Esophagus muscularis mucosa (tissue), 4 donors: Measurements from ENCODE around the gene GJD3.

ENCODE experiments used
- EP300 ChIP-seq: sonication (generic); formaldehyde crosslinking; IDR thresholded peaks from one replicate; pipeline ENCODE4 v1.6.1; 2017; ENCODE audit warnings: antibody characterized with exemption
- POLR2A ChIP-seq: fragments of 450-650 bp; IDR thresholded peaks from one replicate; pipeline ENCODE4 v1.6.1; 2017; ENCODE audit warnings: antibody characterized with exemption, moderate library complexity, mild to moderate bottlenecking, low read depth
- TF ChIP-seq, protein P1 (sequence below), 3 experiments: fragments of 200-600 bp in 2 of 3; fragments of 450-650 bp in 1 of 3; sonication (generic) in 2 of 3; IDR thresholded peaks; one replicate each; pipeline ENCODE4 v1.5.1; 2017 to 2019; ENCODE audit warnings: antibody characterized with exemption in 3 of 3, mild to moderate bottlenecking in 2 of 3, moderate library complexity in 1 of 3

DNA sequence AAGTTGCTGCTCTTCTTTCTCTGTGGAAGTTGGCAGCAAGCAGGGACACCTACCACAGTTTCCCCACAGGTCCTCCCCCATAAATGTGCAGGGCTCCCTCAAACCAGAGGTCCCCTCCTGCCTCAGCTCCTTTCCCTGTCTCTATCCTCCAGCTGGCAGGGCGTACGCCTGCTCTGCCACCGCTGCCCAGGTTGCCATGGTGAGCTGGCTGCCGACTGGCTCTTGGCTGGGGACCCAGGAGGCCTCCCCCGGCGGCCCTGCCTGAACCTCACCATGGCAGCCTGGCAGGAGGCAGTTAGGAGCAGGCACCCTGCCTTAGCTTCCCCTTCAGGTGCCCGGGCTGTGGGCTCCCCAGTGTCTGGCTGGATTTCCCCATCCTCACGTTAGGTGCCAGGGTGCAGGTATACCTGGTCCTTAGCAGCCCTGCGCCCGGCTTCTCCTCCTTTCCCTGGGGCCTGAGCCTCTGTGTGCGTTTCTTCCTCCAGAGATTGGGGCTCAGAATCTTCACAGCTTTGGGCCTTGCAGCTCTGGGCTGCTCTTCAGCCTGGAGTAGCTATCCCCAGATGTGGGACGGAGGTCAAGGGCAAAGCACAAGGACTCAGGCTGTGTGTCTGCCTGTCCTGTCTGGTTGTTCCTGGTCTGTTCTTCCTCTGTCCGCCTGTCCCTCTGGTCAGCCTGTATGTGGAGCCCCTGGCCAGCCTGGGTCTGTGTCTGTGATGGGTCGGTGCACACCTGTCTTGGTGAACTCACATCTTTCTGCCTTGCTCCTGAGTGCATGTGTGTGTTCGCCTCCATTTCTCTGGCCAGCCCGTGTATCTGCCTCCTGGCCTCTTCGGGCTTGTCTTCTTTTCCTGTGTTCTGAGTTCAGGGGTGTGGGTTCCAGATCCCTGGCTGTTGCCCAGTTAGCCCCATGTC, 15.7 kb downstream of the GJD3 start:
- TF ChIP-seq, protein P1, sequence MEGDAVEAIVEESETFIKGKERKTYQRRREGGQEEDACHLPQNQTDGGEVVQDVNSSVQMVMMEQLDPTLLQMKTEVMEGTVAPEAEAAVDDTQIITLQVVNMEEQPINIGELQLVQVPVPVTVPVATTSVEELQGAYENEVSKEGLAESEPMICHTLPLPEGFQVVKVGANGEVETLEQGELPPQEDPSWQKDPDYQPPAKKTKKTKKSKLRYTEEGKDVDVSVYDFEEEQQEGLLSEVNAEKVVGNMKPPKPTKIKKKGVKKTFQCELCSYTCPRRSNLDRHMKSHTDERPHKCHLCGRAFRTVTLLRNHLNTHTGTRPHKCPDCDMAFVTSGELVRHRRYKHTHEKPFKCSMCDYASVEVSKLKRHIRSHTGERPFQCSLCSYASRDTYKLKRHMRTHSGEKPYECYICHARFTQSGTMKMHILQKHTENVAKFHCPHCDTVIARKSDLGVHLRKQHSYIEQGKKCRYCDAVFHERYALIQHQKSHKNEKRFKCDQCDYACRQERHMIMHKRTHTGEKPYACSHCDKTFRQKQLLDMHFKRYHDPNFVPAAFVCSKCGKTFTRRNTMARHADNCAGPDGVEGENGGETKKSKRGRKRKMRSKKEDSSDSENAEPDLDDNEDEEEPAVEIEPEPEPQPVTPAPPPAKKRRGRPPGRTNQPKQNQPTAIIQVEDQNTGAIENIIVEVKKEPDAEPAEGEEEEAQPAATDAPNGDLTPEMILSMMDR (IDR thresholded peaks at IDR 0.05), result no peak
- TF ChIP-seq POLR2A (no peak), EP300 (no peak)
